Caco-2 (cell line): ENCODE results near the gene NFKB1. TPM values are rescaled to one million over a fixed set of nuclear protein-coding genes. Genes with fewer than 3 reads are reported as not detected.

Experiments
- BruUV-seq: library from RNA; stranded (reverse); fragments of 400-500 nt; replicated peaks from 2 replicates; lab custom pipeline; 2021; lab: Mats Ljungman, UMichigan
- CTCF ChIA-PET: fragments of 300-600 bp; sonication (Branson Sonifier 250); formaldehyde crosslinking; loops from one replicate; lab custom pipeline; 2022; ENCODE audit warnings: antibody characterized with exemption; lab: Charles Lee
- POLR2A ChIA-PET: fragments of 300-600 bp; sonication (Branson Sonifier 250); formaldehyde crosslinking; loops from one replicate; lab custom pipeline; 2022; ENCODE audit warnings: antibody characterized with exemption; lab: Charles Lee
- DNase-seq, 2 experiments: peaks; one replicate each; pipeline versions ENCODE4 v3.0.0 to v3.0.0-alpha.2; 2020 to 2022
- H3K27me3 ChIP-seq: replicated peaks from 2 replicates; pipeline ENCODE4 v1.6.0; 2011; ENCODE audit warnings: low read length; ENCODE audit not compliant: control insufficient read depth, insufficient read depth
- H3K36me3 ChIP-seq: 2 replicates; pipeline ENCODE4 v1.5.1; 2011; ENCODE audit warnings: low read length; ENCODE audit not compliant: control insufficient read depth, insufficient read depth
- H3K4me1 ChIP-seq: fragments of 250-450 bp; sonication (Bioruptor Pico); 2 replicates; pipeline ENCODE4 v1.5.1; 2020; ENCODE audit warnings: mild to moderate bottlenecking
- H3K4me3 ChIP-seq: 2 replicates; pipeline ENCODE4 v1.5.1; 2011; ENCODE audit warnings: low read depth, mild to moderate bottlenecking, control low read depth, low read length
- H3K9me3 ChIP-seq: fragments of 250-450 bp; sonication (Bioruptor Pico); 2 replicates; pipeline ENCODE4 v1.5.1; 2020; ENCODE audit warnings: mild to moderate bottlenecking, moderate library complexity
- H3K27ac Mint-ChIP-seq: one replicate; pipeline ENCODE4 v1.8.0; 2022; ENCODE audit warnings: mixed read lengths; ENCODE audit not compliant: unreplicated experiment
- H3K27me3 Mint-ChIP-seq: one replicate; pipeline ENCODE4 v1.8.0; 2022; ENCODE audit warnings: mixed read lengths; ENCODE audit not compliant: insufficient read depth, unreplicated experiment
- H3K36me3 Mint-ChIP-seq: one replicate; pipeline ENCODE4 v1.8.0; 2022; ENCODE audit warnings: mild to moderate bottlenecking, mixed read lengths; ENCODE audit not compliant: insufficient read depth, unreplicated experiment
- H3K4me1 Mint-ChIP-seq: one replicate; pipeline ENCODE4 v1.8.0; 2022; ENCODE audit warnings: low read depth, mixed read lengths; ENCODE audit not compliant: unreplicated experiment
- H3K4me3 Mint-ChIP-seq: one replicate; pipeline ENCODE4 v1.8.0; 2022; ENCODE audit warnings: mild to moderate bottlenecking, moderate library complexity, mixed read lengths; ENCODE audit not compliant: unreplicated experiment
- H3K9me3 Mint-ChIP-seq: one replicate; pipeline ENCODE4 v1.8.0; 2022; ENCODE audit warnings: mixed read lengths; ENCODE audit not compliant: unreplicated experiment
- intact Hi-C: fragments of 100-400 bp; cut with micrococcal nuclease; formaldehyde crosslinking; loops from one replicate; pipeline ENCODE4 v1.10.0; 2022; ENCODE audit not compliant: unreplicated experiment
- total RNA-seq: library from RNA; stranded (reverse); gene quantifications from 2 replicates; pipeline ENCODE4 v1.2.3, GENCODE V29; 2022
- TF ChIP-seq, protein P1 (sequence below), 2 experiments: fragments of 200-600 bp in 1 of 2; IDR thresholded peaks; 1 replicate in 1 of 2; 2 replicates in 1 of 2; pipeline versions ENCODE4 v1.5.1 to v1.8.0; 2011 to 2022; ENCODE audit warnings: antibody characterized with exemption in 1 of 2, control low read depth in 1 of 2, inconsistent platforms in 1 of 2, low read depth in 1 of 2, low read length in 1 of 2, mild to moderate bottlenecking in 1 of 2, moderate library complexity in 1 of 2; ENCODE audit not compliant: insufficient read depth in 1 of 2, severe bottlenecking in 1 of 2, unreplicated experiment in 1 of 2

Gene NFKB1
- total RNA-seq, 1 experiment from 2014 or later = 33.0 TPM

DNA sequence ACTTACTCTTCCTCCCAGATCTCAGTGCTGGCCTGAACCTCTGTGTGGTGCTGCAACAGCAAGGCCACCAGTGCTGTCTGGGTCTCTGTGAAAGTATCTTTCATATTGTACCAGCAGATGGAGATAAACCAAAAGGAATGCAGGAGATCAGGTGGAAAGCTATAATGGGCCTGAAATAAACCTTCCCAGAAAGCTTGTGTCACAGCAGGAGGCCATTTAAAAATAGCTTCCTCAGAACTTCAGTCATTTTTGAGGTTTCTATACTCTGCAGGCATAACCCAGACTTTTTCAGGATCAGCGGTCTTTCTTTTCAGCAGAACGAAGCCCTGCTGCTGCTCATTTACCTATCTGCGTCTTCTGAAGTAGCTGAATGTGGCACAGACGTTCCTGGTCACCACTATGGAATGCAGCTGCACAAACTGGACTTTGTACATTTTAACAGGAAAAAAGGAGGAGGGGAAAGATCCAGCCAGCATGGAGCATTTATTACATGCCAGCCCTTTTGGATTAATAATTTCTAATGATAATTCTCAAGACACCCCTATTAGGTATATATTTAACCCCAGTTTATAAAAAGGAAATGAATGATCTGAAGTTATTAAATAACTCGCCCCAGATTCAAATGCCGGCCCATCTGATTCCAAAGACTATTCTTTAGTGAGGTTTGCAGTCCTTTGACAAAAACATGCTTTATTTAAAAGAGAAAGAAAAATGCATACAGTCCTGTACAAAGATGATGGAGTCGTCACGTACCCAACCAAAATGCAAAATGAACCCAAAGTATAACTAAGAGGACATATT, 119.7 kb downstream of the NFKB1 start:
- Histone ChIP-seq H3K4me1 (peaks cover 28% of the 10 kb centered on the region), H3K36me3 (no peaks in the 10 kb centered on the region), H3K4me3 (peak overlapping the region; percentile 30), H3K27me3 (no peaks in the 10 kb centered on the region), H3K9me3 (no peaks in the 10 kb centered on the region)
- DNase-seq = peak; percentile 74 to 81
- POLR2A ChIA-PET = interaction anchor here (0.5 to 1.5 kb wide), 6 partner anchors 11 to 399 kb away, joined by 3 to 14 read pairs (median 4); partner anchors contain the start of genes CISD2, SLC9B1 and UBE2D3
- CTCF ChIA-PET = interaction anchor here (0.6 to 1.7 kb wide), 27 partner anchors 9 to 478 kb away, joined by 3 to 15 read pairs (median 4); partner anchors contain the start of genes BDH2, MANBA, SLC9B1 and UBE2D3
- Mint-ChIP-seq H3K9me3 (no peaks in the 10 kb centered on the region), H3K4me3 (peak overlapping the region; percentile 73), H3K27ac (peak overlapping the region; percentile 87), H3K4me1 (peaks cover 39% of the 10 kb centered on the region), H3K36me3 (peaks cover 9% of the 10 kb centered on the region), H3K27me3 (no peaks in the 10 kb centered on the region)
- intact Hi-C loops = loop anchor here (1.0 to 10.0 kb wide), 11 partner anchors 54 to 478 kb away; partner anchors contain the start of genes BDH2, CISD2 and SLC39A8
- BruUV-seq = TSS peak; percentile 68
- TF ChIP-seq, protein P1, sequence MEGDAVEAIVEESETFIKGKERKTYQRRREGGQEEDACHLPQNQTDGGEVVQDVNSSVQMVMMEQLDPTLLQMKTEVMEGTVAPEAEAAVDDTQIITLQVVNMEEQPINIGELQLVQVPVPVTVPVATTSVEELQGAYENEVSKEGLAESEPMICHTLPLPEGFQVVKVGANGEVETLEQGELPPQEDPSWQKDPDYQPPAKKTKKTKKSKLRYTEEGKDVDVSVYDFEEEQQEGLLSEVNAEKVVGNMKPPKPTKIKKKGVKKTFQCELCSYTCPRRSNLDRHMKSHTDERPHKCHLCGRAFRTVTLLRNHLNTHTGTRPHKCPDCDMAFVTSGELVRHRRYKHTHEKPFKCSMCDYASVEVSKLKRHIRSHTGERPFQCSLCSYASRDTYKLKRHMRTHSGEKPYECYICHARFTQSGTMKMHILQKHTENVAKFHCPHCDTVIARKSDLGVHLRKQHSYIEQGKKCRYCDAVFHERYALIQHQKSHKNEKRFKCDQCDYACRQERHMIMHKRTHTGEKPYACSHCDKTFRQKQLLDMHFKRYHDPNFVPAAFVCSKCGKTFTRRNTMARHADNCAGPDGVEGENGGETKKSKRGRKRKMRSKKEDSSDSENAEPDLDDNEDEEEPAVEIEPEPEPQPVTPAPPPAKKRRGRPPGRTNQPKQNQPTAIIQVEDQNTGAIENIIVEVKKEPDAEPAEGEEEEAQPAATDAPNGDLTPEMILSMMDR (IDR thresholded peaks at IDR 0.05; ENCODE audit: insufficient read depth in 1 of 2, low read depth in 1 of 2, low read length in 1 of 2, severe bottlenecking in 1 of 2, unreplicated experiment in 1 of 2) = peak; percentile 60

DNA sequence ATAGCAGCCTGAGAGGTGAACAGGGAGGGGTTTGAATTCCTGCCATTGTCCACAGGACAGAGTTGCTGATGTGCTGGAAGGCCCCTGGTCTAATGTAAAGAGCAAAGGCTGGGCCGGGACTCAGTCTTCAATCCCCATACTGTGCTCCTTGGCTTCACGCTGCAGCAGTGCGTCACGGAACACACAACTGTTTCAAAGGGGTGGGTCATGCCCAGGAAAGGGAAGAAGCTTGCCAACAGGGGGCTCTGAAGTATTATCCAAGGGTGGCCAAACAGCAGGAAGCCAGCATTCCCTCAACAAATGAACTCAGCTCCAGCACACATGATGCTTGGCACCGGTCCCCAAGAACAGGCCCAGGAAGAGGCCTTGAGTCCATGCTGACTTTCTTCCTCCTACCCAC, 122.5 kb downstream of the NFKB1 start:
- CTCF ChIA-PET = interaction anchor here (0.6 to 1.4 kb wide), 2 partner anchors 157 to 311 kb away, joined by 3 to 4 read pairs; no protein-coding TSS in a partner anchor

DNA sequence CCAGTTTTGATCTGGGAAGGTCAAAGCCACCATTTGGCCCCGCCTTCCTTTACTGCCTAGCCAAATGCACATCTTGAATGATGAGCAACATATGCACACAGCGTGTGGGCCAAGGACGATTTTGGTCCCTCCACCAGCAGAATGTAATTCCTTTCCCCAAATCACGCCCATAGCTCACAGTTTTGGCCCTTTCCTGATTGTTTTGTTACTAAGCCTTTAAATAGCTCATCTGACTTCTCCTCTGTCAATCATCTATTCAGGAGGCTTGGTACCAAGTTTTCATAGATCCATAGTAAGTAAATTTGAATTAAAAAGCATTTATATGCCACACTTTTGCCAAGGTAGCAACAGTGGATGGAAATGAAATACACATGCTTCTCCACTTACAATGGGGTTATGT, 123.3 kb downstream of the NFKB1 start:
- intact Hi-C loops = loop anchor here (5.0 to 10.0 kb wide), 3 partner anchors 158 to 280 kb away; partner anchors contain the start of gene SLC39A8
- no peaks in the 10 kb centered on the region for H3K27me3 Mint-ChIP-seq
- BruUV-seq = no TSS peak
- peaks cover 30% of the 10 kb centered on the region for H3K4me1 Mint-ChIP-seq
- Histone ChIP-seq H3K36me3 (no peaks in the 10 kb centered on the region), H3K27me3 (no peaks in the 10 kb centered on the region), H3K9me3 (no peaks in the 10 kb centered on the region), H3K4me1 (peaks cover 28% of the 10 kb centered on the region), H3K4me3 (no peak overlapping the region)
- CTCF ChIA-PET = interaction anchor here (1.4 kb wide), 1 partner anchor 156 kb away, joined by 4 read pairs; no protein-coding TSS in a partner anchor
- POLR2A ChIA-PET = no interaction called here
- peak overlapping the region; percentile 35 for H3K27ac Mint-ChIP-seq
- H3K9me3 Mint-ChIP-seq = no peaks in the 10 kb centered on the region
- DNase-seq = no peak
- no peaks in the 10 kb centered on the region for H3K36me3 Mint-ChIP-seq
- no peak overlapping the region for H3K4me3 Mint-ChIP-seq
- TF ChIP-seq, protein P1 (IDR thresholded peaks at IDR 0.05; ENCODE audit: insufficient read depth in 1 of 2, low read depth in 1 of 2, low read length in 1 of 2, severe bottlenecking in 1 of 2, unreplicated experiment in 1 of 2) = no peak

More for the DNA sequence above, 122.5 kb downstream of the NFKB1 start:
- Mint-ChIP-seq H3K36me3 (no peaks in the 10 kb centered on the region), H3K27me3 (no peaks in the 10 kb centered on the region), H3K27ac (no peak overlapping the region), H3K4me1 (peaks cover 39% of the 10 kb centered on the region), H3K4me3 (no peak overlapping the region), H3K9me3 (no peaks in the 10 kb centered on the region)
- DNase-seq = peak; percentile 50 to 51
- peaks cover 28% of the 10 kb centered on the region for H3K4me1 ChIP-seq
- POLR2A ChIA-PET = no interaction called here
- intact Hi-C loops = loop anchor here (1.0 to 10.0 kb wide), 5 partner anchors 138 to 409 kb away; partner anchors contain the start of gene SLC39A8
- BruUV-seq = no TSS peak
- TF ChIP-seq, protein P1 (IDR thresholded peaks at IDR 0.05; ENCODE audit: insufficient read depth in 1 of 2, low read depth in 1 of 2, low read length in 1 of 2, severe bottlenecking in 1 of 2, unreplicated experiment in 1 of 2) = peak in 1 of 2 experiments; percentile 21
- H3K9me3 ChIP-seq = no peaks in the 10 kb centered on the region
- H3K4me3 ChIP-seq = no peak overlapping the region
- no peaks in the 10 kb centered on the region for H3K27me3 ChIP-seq
- no peaks in the 10 kb centered on the region for H3K36me3 ChIP-seq
